Muscle layer of duodenum (tissue), 2 donors: ENCODE data around the gene FBXW4.
"Not testable (repeated sequence)": the region's sequence is repeated elsewhere in the genome, so short reads cannot be mapped to it uniquely, and the experiment has no call there.

Experiments used
- H3K27ac ChIP-seq: one replicate; pipeline ENCODE4 v1.7.0; 2013; ENCODE audit warnings: mild to moderate bottlenecking, low read length
- H3K27me3 ChIP-seq: one replicate; pipeline ENCODE4 v1.7.0; 2013; ENCODE audit warnings: low read depth, mild to moderate bottlenecking, control low read depth, low read length
- H3K36me3 ChIP-seq, 2 donors: one replicate each; pipeline ENCODE4 v1.7.0; 2013; ENCODE audit warnings: low read length in 2 of 2, control low read depth in 1 of 2, mild to moderate bottlenecking in 1 of 2; ENCODE audit not compliant: insufficient read depth in 2 of 2, control insufficient read depth in 1 of 2
- H3K4me1 ChIP-seq, 2 donors: one replicate each; pipeline ENCODE4 v1.7.0; 2013; ENCODE audit warnings: low read length in 2 of 2, mild to moderate bottlenecking in 2 of 2, control low read depth in 1 of 2, moderate library complexity in 1 of 2; ENCODE audit not compliant: insufficient read depth in 2 of 2, control insufficient read depth in 1 of 2
- H3K4me3 ChIP-seq, 2 donors: one replicate each; pipeline ENCODE4 v1.7.0; 2013; ENCODE audit warnings: low read length in 2 of 2, low read depth in 1 of 2, mild to moderate bottlenecking in 1 of 2
- H3K9me3 ChIP-seq, 2 donors: one replicate each; pipeline ENCODE4 v1.7.0; 2013; ENCODE audit warnings: low read length in 2 of 2, control low read depth in 1 of 2, mild to moderate bottlenecking in 1 of 2; ENCODE audit not compliant: control insufficient read depth in 1 of 2
- donor health status: healthy.

The FBXW4 gene

GRCh38 chr10:101597091-101597900 lies 97.7 kb downstream of the FBXW4 start:
- H3K27ac ChIP-seq, result no peak overlapping the region
- no peak overlapping the region for H3K4me3 ChIP-seq
- H3K9me3 ChIP-seq, result no peaks in the 10 kb centered on the region
- H3K4me1 ChIP-seq, result no peaks in the 10 kb centered on the region
- peaks cover 0 to 5% of the 10 kb centered on the region in 2 donors for H3K36me3 ChIP-seq
- H3K27me3 ChIP-seq, result no peaks in the 10 kb centered on the region

GRCh38 chr10:101595591-101596433 lies 99.2 kb downstream of the FBXW4 start:
- no peak overlapping the region for H3K4me3 ChIP-seq
- no peak overlapping the region for H3K27ac ChIP-seq
- H3K4me1 ChIP-seq, result no peaks in the 10 kb centered on the region
- no peaks in the 10 kb centered on the region for H3K9me3 ChIP-seq
- H3K27me3 ChIP-seq, result no peaks in the 10 kb centered on the region
- peaks cover 0 to 4% of the 10 kb centered on the region in 2 donors for H3K36me3 ChIP-seq

GRCh38 chr10:101593331-101593730 lies 101.6 kb downstream of the FBXW4 start:
- H3K4me1 ChIP-seq, H3K4me3 ChIP-seq, H3K9me3 ChIP-seq, H3K27ac ChIP-seq, H3K27me3 ChIP-seq, H3K36me3 ChIP-seq: not testable (repeated sequence)

- Histone ChIP-seq H3K27ac (no peak overlapping the region), H3K4me3 (peak overlapping the region; percentile 92 to 96), H3K9me3 (no peaks in the 10 kb centered on the region), H3K27me3 (no peaks in the 10 kb centered on the region), H3K36me3 (peaks cover 0 to 13% of the 10 kb centered on the region in 2 donors), H3K4me1 (peaks cover 15 to 18% of the 10 kb centered on the region in 2 donors)
Measured at GRCh38 chr10:101588879-101589278, 106.1 kb downstream of the FBXW4 start.

- Histone ChIP-seq H3K4me3 (peak within 1 kb of the TSS; percentile 92 to 96), H3K9me3 (no peaks in the 10 kb centered on the region), H3K27ac (peak within 1 kb of the TSS; percentile 69), H3K36me3 (peaks cover 2 to 22% of the 10 kb centered on the region in 2 donors), H3K4me1 (peaks cover 15 to 18% of the 10 kb centered on the region in 2 donors), H3K27me3 (no peaks in the 10 kb centered on the region)
Measured at GRCh38 chr10:101587725-101588653, 107.0 kb downstream of the FBXW4 start, which contains the start of the genes DPCD and POLL. DPCD (plus strand) TSS chr10:101588321; CDS start chr10:101588337, 16 bp downstream. POLL (minus strand) TSS chr10:101588257; CDS start chr10:101587360, 897 bp downstream.

GRCh38 chr10:101585841-101586240 lies 109.1 kb downstream of the FBXW4 start:
- peaks cover 12 to 27% of the 10 kb centered on the region in 2 donors for H3K36me3 ChIP-seq
- H3K4me3 ChIP-seq, result no peak overlapping the region
- H3K4me1 ChIP-seq, result peaks cover 15 to 18% of the 10 kb centered on the region in 2 donors
- no peaks in the 10 kb centered on the region for H3K27me3 ChIP-seq
- no peaks in the 10 kb centered on the region for H3K9me3 ChIP-seq
- no peak overlapping the region for H3K27ac ChIP-seq

GRCh38 chr10:101580486-101581399 lies 114.2 kb downstream of the FBXW4 start:
- H3K9me3 ChIP-seq, result no peaks in the 10 kb centered on the region
- H3K27me3 ChIP-seq, result no peaks in the 10 kb centered on the region
- peaks cover 17 to 62% of the 10 kb centered on the region in 2 donors for H3K36me3 ChIP-seq
- H3K27ac ChIP-seq, result no peak overlapping the region
- H3K4me1 ChIP-seq, result no peaks in the 10 kb centered on the region
- no peak overlapping the region for H3K4me3 ChIP-seq

- H3K27me3 ChIP-seq, result no peaks in the 10 kb centered on the region
- peaks cover 17 to 52% of the 10 kb centered on the region in 2 donors for H3K36me3 ChIP-seq
- H3K27ac ChIP-seq, result no peak overlapping the region
- no peak overlapping the region for H3K4me3 ChIP-seq
- H3K4me1 ChIP-seq, result no peaks in the 10 kb centered on the region
- H3K9me3 ChIP-seq, result no peaks in the 10 kb centered on the region
Measured at GRCh38 chr10:101579516-101579870, 115.5 kb downstream of the FBXW4 start.

GRCh38 chr10:101578803-101579515 lies 116.0 kb downstream of the FBXW4 start:
- no peaks in the 10 kb centered on the region for H3K9me3 ChIP-seq

More at GRCh38 chr10:101578803-101579515, 116.0 kb downstream of the FBXW4 start:
- Histone ChIP-seq H3K36me3 (peaks cover 17 to 50% of the 10 kb centered on the region in 2 donors), H3K27ac (no peak overlapping the region), H3K27me3 (no peaks in the 10 kb centered on the region), H3K4me3 (no peak overlapping the region), H3K4me1 (no peaks in the 10 kb centered on the region)
